Smooth muscle cell (in vitro differentiated cells): ENCODE results near the gene TLR8. TPM values are rescaled to one million over a fixed set of nuclear protein-coding genes. Genes with fewer than 3 reads are reported as not detected.
"Not testable (repeated sequence)": the region's sequence is repeated elsewhere in the genome, so short reads cannot be mapped to it uniquely, and the experiment has no call there.

Experiments used
- DNase-seq: peaks from one replicate; lab custom pipeline; 2025; ENCODE audit not compliant: unreplicated experiment; lab: John Stamatoyannopoulos, UW
- H2AFZ ChIP-seq: fragments of 200-600 bp; sonication (generic); 2 replicates; pipeline ENCODE4 v1.6.0; 2016; ENCODE audit warnings: antibody characterized with exemption, low read depth, mild to moderate bottlenecking
- H3F3A ChIP-seq: fragments of 200-600 bp; sonication (generic); 2 replicates; pipeline ENCODE4 v1.6.0; 2017; ENCODE audit warnings: antibody characterized with exemption, low read depth
- H3K27ac ChIP-seq: fragments of 200-600 bp; sonication (generic); 2 replicates; pipeline ENCODE4 v1.5.1; 2016; ENCODE audit warnings: low read depth, mild to moderate bottlenecking
- H3K27me3 ChIP-seq: fragments of 200-600 bp; sonication (generic); 2 replicates; pipeline ENCODE4 v1.6.1; 2016; ENCODE audit warnings: low read depth, mild to moderate bottlenecking
- H3K36me3 ChIP-seq: fragments of 200-600 bp; sonication (generic); 2 replicates; pipeline ENCODE4 v1.5.1; 2016; ENCODE audit warnings: low read depth
- H3K4me1 ChIP-seq: fragments of 200-600 bp; sonication (generic); 2 replicates; pipeline ENCODE4 v1.5.1; 2016; ENCODE audit warnings: low read depth
- H3K4me2 ChIP-seq: fragments of 200-600 bp; sonication (generic); 2 replicates; pipeline ENCODE4 v1.6.0; 2016; ENCODE audit warnings: mild to moderate bottlenecking
- H3K4me3 ChIP-seq: fragments of 200-600 bp; sonication (generic); 2 replicates; pipeline ENCODE4 v1.5.1; 2016; ENCODE audit warnings: mild to moderate bottlenecking
- H3K79me2 ChIP-seq: fragments of 200-600 bp; sonication (generic); 2 replicates; pipeline ENCODE4 v1.6.0; 2016; ENCODE audit warnings: low read depth, mild to moderate bottlenecking
- H3K9ac ChIP-seq: fragments of 200-600 bp; sonication (generic); 2 replicates; pipeline ENCODE4 v1.6.0; 2016; ENCODE audit warnings: low read depth
- H3K9me3 ChIP-seq: fragments of 200-600 bp; sonication (generic); replicated peaks from 2 replicates; pipeline ENCODE4 v1.5.1; 2016; ENCODE audit warnings: low read depth
- H4K20me1 ChIP-seq: fragments of 200-600 bp; sonication (generic); 2 replicates; pipeline ENCODE4 v1.6.0; 2016; ENCODE audit warnings: low read depth
- CTCF ChIP-seq: fragments of 200-600 bp; sonication (generic); IDR thresholded peaks from 2 replicates; pipeline ENCODE4 v1.5.1; 2017; ENCODE audit warnings: borderline replicate concordance, mild to moderate bottlenecking, antibody characterized with exemption; ENCODE audit not compliant: insufficient read depth, poor library complexity, severe bottlenecking
- WGBS: methylation state at CpG from one replicate; pipeline ENCODE4 v1.1.7; 2016; ENCODE audit warnings: low lambda C conversion rate; 5-methylcytosine and 5-hydroxymethylcytosine counted together
- polyA plus RNA-seq: library from polyadenylated mRNA; unstranded; fragments of >200 nt; fragmentation: Nextera tagmentation; extraction: Ambion mirVana; gene quantifications from 2 replicates; pipeline ENCODE4 v1.2.1, GENCODE V29; 2016
- total RNA-seq: library from RNA; depleted of rRNA; stranded (reverse); fragments of >200 nt; gene quantifications from 2 replicates; pipeline ENCODE4 v1.2.3, GENCODE V29; 2014

The TLR8 gene
- total and polyA plus RNA-seq, 2 experiments from 2014 or later: not detected

- H3K36me3 ChIP-seq, H3K27me3 ChIP-seq, H3K9ac ChIP-seq, H3K79me2 ChIP-seq, H2AFZ ChIP-seq, H3K4me3 ChIP-seq, H3K9me3 ChIP-seq, DNase-seq, H3K4me2 ChIP-seq, H4K20me1 ChIP-seq, H3K27ac ChIP-seq: not testable (repeated sequence)
- Histone ChIP-seq H3F3A (peaks cover 14% of the 10 kb centered on the region), H3K4me1 (peaks cover 29% of the 10 kb centered on the region)
- WGBS: 53% methylated on average over 4 of the region's 4 CpGs
These were observed 38.0 kb downstream of the TLR8 start for GRCh38 chrX:12944452-12944851.

- no peaks in the 10 kb centered on the region for H3K9me3 ChIP-seq
- H3K27ac ChIP-seq: no peak overlapping the region
- H3K9ac ChIP-seq: no peak overlapping the region
- no peaks in the 10 kb centered on the region for H3K36me3 ChIP-seq
- H3F3A ChIP-seq: peaks cover 17% of the 10 kb centered on the region
- DNase-seq: no peak
- no peak for TF ChIP-seq CTCF
- H4K20me1 ChIP-seq: no peaks in the 10 kb centered on the region
- no peak overlapping the region for H2AFZ ChIP-seq
- peaks cover 37% of the 10 kb centered on the region for H3K4me1 ChIP-seq
- no peak overlapping the region for H3K4me2 ChIP-seq
- no peak overlapping the region for H3K4me3 ChIP-seq
- 84% methylated on average over 4 of the region's 4 CpGs for WGBS
- H3K79me2 ChIP-seq: no peaks in the 10 kb centered on the region
- no peaks in the 10 kb centered on the region for H3K27me3 ChIP-seq
These were observed 39.1 kb downstream of the TLR8 start for GRCh38 chrX:12945494-12945893.

- Histone ChIP-seq H3K36me3 (no peaks in the 10 kb centered on the region), H3K4me3 (no peak overlapping the region), H3K9me3 (no peaks in the 10 kb centered on the region), H3K27me3 (no peaks in the 10 kb centered on the region), H3K27ac (peak overlapping the region; percentile 98), H3K4me2 (peak overlapping the region; percentile 49), H3K79me2 (no peaks in the 10 kb centered on the region), H3K4me1 (peaks cover 39% of the 10 kb centered on the region), H3K9ac (peak overlapping the region; percentile 86), H2AFZ (peak overlapping the region; percentile 26), H4K20me1 (no peaks in the 10 kb centered on the region), H3F3A (peaks cover 25% of the 10 kb centered on the region)
- TF ChIP-seq CTCF: no peak
- WGBS: 23% methylated on average over 4 of the region's 4 CpGs
- no peak for DNase-seq
These were observed 40.0 kb downstream of the TLR8 start for GRCh38 chrX:12946406-12946805.

- peak overlapping the region; percentile 86 for H3K9ac ChIP-seq
These were observed 40.6 kb downstream of the TLR8 start for GRCh38 chrX:12946838-12947544.

More at GRCh38 chrX:12946838-12947544, 40.6 kb downstream of the TLR8 start:
- Histone ChIP-seq H3K79me2 (no peaks in the 10 kb centered on the region), H3F3A (peaks cover 30% of the 10 kb centered on the region), H3K4me1 (peaks cover 39% of the 10 kb centered on the region), H3K4me2 (peak overlapping the region; percentile 61), H3K27me3 (no peaks in the 10 kb centered on the region), H3K36me3 (no peaks in the 10 kb centered on the region), H3K4me3 (no peak overlapping the region), H3K27ac (peak overlapping the region; percentile 98), H3K9me3 (no peaks in the 10 kb centered on the region), H2AFZ (peak overlapping the region; percentile 70), H4K20me1 (no peaks in the 10 kb centered on the region)
- peak; percentile 32 for DNase-seq
- TF ChIP-seq CTCF: peak; percentile 99
- 32% methylated on average over 5 of the region's 5 CpGs for WGBS
